HG02610 (cell line): ENCODE data around the gene NBPF20.
"Not testable (repeated sequence)": the region's sequence is repeated elsewhere in the genome, so short reads cannot be mapped to it uniquely, and the experiment has no call there.

Experiments
- ATAC-seq: cut with Tn5 transposase; IDR thresholded peaks from one replicate; pipeline ENCODE4 v1.9.1; 2021; ENCODE audit warnings: mild to moderate bottlenecking, moderate library complexity; ENCODE audit not compliant: unreplicated experiment

The NBPF20 gene, protein sequence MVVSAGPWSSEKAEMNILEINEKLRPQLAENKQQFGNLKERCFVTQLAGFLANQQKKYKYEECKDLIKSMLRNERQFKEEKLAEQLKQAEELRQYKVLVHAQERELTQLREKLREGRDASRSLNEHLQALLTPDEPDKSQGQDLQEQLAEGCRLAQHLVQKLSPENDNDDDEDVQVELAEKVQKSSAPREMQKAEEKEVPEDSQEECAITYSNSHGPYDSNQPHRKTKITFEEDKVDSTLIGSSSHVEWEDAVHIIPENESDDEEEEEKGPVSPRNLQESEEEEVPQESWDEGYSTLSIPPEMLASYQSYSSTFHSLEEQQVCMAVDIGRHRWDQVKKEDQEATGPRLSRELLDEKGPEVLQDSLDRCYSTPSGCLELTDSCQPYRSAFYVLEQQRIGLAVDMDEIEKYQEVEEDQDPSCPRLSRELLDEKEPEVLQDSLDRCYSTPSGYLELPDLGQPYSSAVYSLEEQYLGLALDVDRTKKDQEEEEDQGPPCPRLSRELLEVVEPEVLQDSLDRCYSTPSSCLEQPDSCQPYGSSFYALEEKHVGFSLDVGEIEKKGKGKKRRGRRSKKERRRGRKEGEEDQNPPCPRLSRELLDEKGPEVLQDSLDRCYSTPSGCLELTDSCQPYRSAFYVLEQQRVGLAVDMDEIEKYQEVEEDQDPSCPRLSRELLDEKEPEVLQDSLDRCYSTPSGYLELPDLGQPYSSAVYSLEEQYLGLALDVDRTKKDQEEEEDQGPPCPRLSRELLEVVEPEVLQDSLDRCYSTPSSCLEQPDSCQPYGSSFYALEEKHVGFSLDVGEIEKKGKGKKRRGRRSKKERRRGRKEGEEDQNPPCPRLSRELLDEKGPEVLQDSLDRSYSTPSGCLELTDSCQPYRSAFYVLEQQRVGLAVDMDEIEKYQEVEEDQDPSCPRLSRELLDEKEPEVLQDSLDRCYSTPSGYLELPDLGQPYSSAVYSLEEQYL (N-terminal part only)

DNA sequence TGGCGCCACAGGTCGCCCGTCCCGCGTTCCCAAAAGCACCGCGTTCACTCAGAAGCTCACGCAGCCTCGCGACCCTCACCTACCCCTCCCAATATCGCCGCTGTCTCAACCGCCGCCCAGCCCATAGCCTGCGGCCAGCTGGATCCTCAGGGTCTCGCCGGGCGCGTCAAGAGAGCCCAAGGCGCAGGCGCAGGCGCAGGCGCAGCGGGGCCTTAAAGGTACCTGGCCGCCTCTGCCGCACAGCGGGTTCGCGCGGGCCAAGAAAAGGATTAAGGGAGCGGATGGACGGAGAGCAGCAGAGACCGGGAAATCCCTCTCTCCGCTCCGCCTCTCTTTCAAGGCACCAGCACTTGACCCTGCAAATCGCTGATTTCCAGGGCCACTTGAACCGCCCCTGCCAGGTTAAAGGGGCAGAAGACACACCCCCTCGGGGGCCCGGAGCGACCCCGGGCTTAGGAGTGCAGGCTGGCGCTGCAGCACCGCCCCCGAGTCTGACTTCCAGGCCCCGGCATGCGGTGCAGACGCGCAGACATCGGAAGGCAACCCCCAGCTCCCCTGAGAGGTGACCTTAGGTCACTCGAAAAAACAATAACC, at the start of gene NBPF20:
Gene NBPF20, minus strand, starts transcription at position 168 of the 594 bp plus-strand sequence. CDS start 20,331 bp downstream, outside the sequence.
- ATAC-seq: peak; percentile 86

GRCh38 chr1:145474837-145475368, 49.5 kb upstream of the NBPF20 start:
- ATAC-seq: not testable (repeated sequence)

- not testable (repeated sequence) for ATAC-seq
Observed at GRCh38 chr1:145472731-145473130, 47.3 kb upstream of the NBPF20 start.

- not testable (repeated sequence) for ATAC-seq
Observed at GRCh38 chr1:145471365-145471764, 46.0 kb upstream of the NBPF20 start.

DNA sequence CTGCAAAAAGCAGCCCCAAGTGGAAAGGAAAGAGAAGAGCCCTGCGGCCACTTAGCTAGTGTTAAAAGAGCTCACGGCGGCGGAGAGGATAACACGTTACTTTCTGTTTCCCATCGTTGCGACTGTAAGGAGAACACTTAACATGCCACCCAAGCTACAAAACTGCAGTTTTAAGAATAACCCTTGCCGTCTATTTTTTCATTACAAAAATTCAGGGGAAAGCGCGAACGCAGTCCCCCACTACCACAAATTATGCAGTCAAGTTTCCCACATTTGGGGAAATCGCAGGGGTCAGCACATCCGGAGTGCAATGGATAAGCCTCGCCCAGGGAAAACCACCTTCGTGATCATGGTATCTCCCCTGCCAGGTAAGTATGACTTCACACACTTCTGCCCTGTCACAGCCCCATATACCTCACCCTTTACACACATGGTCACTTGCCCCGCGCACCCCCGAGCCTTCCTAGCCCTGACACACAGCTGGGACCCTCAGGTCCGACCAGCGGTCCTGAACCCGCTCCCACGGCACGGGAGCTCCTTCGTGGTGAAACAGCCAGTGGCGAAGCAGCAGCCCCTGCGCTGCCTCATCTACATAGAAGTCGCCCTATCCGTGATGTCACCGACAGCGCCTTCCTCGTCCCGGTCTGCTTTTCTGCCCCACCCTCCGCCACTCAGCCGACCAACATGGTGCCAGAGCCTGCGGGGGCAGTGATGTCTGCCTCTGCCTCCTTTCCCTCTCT, 40.2 kb upstream of the NBPF20 start:
- ATAC-seq: peak; percentile 92

- ATAC-seq: peak; percentile 1
Observed at GRCh38 chr1:145464708-145465336, 39.4 kb upstream of the NBPF20 start.

GRCh38 chr1:145464017-145464416, 38.6 kb upstream of the NBPF20 start:
- not testable (repeated sequence) for ATAC-seq

DNA sequence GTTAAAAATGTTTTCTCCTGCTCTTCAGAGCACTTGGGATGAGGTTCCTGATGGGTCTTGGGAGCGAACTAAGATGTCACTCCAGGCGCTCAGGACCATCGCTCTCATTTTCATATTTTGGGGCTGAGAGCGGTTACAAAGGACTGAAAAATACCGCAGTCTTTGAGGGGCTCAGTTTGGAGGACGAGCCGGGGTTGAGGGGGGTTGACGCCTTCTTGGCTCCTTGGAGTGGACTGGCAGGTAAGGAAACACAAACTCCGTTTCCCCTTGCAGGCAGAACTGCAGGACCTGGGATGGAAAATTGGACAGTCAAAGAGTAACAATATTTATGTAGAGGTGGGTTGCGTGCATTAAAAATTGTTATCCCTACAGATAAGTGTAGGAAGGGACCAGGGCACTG, 35.3 kb upstream of the NBPF20 start:
- ATAC-seq: not testable (repeated sequence)

GRCh38 chr1:145460048-145460447, 34.6 kb upstream of the NBPF20 start:
- not testable (repeated sequence) for ATAC-seq

GRCh38 chr1:145459591-145459990, 34.2 kb upstream of the NBPF20 start:
- not testable (repeated sequence) for ATAC-seq

- not testable (repeated sequence) for ATAC-seq
Observed at GRCh38 chr1:145459063-145459462, 33.7 kb upstream of the NBPF20 start.

GRCh38 chr1:145454824-145455177, 29.4 kb upstream of the NBPF20 start:
- not testable (repeated sequence) for ATAC-seq

DNA sequence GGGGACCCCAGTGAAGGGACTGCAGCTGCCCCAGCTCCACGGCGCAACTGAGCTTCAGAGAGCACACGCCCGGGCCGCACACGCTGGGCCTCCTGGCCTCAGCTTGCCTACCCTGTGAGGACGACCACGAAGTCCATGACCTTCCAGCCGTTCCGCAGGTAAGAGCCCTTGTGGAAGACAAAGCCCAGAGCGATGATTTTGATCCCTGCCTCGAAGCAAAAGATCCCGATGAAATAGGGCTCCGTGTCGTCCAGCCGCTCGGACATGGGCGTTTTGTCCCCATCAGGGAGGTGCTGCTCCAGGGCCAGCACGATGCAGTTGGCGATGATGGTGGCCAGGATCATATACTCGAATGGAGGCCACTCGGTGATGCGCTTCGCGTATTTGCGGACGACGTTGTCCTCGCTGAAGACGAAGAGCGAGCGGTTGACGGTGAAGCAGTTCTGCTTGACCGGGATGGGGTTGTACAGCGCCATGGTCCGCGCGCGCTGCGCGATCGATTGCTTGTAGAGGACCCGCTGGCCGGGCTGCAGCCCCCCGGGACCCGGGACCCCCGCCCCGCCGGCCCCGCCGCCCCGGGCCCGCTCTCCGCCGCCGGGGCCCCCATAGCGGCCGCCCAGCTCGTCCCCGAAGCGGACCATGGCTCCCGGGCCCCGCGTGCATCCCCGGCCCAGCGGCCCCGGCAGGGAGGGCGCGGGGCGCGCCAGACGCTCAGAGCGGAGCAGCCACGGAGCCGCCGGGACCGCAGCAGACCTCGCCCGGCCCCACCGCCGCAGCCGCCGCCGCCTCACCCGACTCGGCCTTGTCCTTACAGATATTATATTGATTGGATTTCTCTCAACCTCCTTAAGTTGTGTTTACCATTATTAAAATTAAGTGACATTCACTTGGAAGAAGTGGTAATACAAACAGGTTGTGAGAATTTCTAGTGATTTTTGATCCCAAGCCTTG, 28.7 kb upstream of the NBPF20 start:
- not testable (repeated sequence) for ATAC-seq

DNA sequence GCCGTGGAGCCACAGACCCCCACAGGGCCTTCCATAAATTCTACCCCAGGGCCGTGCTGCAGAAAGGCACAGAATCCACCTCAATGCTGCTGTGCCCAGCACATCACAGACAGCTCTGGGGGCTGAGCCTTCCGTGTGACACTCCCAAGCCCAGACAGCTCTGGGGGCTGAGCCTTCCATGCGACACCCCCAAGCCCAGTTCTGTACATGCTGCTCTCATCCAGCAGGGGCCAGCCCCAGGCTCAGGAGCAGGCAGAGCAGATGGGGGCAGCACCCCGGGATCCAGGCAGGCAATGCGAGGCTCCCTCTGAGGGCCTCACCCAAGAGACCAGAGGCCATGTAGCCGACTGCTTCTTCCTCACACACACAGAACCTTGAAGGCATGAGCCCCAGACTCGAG, 27.1 kb upstream of the NBPF20 start:
- ATAC-seq: not testable (repeated sequence)

GRCh38 chr1:145451914-145452313, 26.5 kb upstream of the NBPF20 start:
- not testable (repeated sequence) for ATAC-seq

DNA sequence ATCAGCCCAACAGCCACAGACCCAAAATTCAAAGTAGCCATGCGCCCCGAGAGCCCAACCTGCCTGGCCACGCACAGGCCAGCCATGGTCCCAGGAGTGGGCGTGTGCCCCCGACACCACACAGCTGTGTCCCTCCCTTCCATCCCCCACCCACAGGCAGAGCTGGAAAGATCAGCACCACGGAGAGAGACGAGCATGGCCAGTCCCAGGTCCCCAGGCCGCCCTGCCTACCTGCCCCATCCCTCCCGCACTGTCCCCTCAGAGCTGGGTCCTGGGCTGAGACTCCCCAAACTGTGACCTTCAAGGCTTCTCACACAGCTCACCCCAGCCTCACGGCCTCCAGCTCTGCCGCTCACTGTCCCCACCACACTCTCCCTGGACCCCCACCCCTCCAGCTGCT, 19.8 kb upstream of the NBPF20 start:
- not testable (repeated sequence) for ATAC-seq

DNA sequence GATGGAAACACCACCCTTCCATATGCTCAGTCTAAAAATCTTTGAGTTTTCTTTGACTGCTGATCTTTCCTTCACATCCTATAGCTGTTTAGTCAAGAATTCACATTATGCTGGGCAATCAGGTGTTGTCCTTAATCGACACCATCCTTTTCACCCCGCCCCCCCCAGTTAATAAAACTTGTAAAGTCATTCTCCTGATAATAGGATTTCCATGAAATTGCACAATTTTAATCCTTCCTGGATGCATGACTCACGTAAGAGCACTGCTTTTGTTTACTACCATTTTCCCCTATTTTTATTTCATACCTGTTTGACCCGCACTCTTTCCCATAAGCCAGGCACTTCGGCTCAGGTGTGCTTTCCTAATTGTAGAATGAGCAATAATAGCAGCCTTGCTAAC, 16.9 kb upstream of the NBPF20 start:
- not testable (repeated sequence) for ATAC-seq
